ENCODE data around the gene TLK1.

The TLK1 gene

DNA sequence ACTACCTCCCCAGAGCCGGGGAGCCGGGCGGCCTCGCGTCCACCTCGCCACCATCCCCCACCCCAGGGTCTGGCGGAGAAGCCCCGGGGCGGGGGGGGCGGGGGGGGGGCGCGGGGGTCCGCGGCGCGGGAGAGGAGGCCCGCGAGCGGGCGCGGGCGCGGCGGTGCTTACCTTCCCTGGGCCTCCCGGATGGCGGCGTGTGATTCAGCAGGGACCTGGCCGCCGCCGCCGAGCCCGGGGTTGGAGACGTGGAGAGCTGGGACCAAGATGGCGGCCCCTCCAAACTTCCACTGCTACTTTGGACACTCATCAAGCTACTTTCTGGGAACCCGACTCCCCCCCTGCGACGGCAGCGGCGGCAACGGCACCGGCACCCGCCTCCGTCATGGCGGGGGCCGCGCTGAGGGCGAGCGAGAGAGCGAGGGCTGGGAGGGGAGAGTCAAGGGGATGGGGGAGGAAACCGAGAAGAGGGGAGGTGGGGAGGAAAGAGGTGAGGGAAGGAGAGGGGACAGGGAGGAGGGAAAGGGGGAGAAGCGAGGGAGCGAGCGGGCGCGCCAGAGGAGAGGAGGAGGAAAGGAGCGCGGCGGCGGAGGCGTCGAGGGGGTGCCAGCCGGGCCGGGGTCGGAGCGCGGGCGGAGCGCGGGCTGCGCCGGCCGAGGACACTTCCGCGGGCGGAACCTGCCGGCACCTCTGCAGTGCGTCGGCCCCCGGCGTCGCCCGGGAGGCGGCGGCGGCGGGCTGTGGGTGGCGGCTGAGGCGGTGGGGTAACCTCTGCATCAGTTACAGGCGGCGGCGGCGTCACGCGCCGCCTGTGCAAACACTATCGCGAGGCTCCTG lies at the start of gene TLK1:
Gene TLK1, minus strand, starts transcription at position 775 of the 837 bp plus-strand sequence. Its CDS starts 465 bp downstream, at position 310.
- peak; percentile 60 for DNase-seq

GRCh38 chr2:171210216-171210863 lies 49.6 kb upstream of the TLK1 start:
- DNase-seq = no peak

DNA sequence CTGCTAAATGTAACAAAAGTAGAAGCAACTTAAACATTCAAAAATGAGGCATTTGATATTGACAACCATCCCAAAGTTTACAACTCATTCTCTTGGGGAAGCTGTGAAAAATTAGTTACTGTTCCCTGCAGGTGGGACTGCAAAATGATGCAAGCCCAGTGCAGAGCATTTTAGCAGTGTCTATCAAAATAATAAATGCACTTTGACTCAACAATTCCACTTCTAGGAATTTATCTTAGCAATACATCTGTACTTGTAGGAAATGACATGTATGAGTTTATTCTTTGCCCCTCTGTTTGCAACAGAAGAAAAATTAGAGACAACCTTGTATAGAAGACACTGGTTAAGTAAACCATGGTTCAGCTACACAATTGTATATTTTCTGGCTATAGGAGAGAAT lies 48.0 kb upstream of the TLK1 start:
- no peak for DNase-seq

GRCh38 chr2:171206422-171207115 lies 45.9 kb upstream of the TLK1 start:
- no peak for DNase-seq

GRCh38 chr2:171205551-171205950 lies 44.9 kb upstream of the TLK1 start:
- DNase-seq = no peak

DNA sequence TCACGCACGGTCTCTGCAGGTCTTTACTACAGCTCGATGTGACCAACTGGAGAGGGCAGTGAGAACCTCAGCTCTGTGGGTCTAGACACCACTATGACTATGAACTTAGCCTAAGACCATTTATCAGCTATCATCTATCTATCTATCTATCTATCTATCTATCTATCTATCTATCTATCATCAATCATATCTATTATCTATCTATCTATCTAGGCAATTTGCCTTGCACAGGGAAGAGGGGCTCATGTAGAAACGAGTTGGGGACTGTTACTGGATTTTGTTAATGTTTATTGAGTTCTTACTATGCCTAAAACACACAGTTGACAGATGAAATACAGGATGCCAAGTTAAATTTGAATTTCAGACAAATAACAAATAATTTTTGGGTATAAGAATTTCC lies 41.1 kb upstream of the TLK1 start:
- DNase-seq = no peak

DNA sequence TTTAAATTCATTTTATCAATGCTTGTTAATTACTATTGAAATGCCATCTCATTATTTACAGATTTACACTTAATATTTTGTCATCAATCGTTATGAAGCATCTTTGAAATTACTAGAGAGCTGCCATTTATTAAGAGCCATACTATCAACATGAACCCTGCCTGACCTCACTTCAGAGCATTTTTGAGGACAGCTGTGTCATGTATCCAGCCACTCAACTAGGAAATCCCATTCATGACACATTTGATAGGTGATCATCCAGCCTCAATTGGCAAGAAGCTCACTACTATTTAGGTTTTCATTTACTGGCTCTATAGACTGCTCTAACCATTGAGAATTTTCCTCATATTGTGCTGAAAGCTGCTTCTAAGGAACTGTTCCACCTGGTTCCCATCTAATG lies 40.6 kb upstream of the TLK1 start:
- no peak for DNase-seq

DNA sequence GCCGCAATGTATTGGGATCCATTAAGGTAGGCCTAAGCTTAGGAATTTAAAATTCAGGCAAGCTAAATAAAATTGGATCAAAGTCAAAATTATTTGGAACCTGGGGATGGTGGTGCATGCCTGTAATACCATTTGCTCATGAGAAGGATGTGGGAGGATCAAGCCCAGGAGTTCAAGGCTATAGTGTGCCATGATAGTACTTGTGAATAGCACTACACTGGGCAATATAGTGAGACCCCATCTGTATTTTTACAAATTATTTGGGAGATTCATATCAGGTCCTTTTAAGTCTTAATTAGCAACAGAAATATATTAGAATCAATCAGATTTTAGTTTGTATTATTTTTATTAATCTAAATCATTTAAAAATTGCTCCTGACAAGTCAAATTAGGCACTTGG lies 39.8 kb upstream of the TLK1 start:
- DNase-seq = no peak

DNA sequence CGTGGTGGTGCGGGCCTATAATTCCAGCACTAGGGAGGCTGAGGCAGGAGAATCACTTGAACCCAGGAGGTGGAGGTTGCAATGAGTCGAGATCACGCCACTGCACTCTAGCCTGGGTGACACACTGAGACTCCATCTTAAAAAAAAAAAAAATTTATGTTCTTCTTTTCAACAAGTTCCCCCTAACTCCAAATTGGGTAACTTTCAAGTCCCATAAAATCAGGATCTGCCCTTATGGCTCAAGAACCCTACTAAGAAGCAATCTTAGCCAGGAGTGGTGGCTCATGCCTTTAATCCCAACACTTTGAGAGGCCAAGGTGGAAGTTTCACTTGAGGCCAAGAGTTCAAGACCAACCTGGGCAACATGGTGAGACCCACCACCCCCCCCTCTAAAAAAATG lies 30.3 kb upstream of the TLK1 start:
- no peak for DNase-seq

DNA sequence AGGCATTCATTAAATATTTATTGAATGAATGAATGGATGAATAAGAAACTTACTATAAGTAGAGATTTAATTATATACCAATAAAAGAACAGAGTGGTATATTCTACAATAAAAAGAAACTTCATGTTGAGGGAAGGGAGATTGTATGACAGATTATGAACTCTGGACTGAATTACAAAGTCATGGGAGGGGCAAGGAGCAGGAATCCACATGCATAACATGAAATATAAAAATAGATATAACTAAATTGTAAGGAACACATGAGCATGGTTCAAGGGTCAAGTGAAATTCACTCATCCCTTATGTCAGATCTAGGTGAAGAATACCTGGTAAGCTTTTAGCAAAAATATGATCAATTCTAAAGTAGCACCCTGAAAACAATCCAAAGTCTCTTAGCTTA lies 27.1 kb upstream of the TLK1 start:
- no peak for DNase-seq

GRCh38 chr2:171187177-171187576 lies 26.5 kb upstream of the TLK1 start:
- no peak for DNase-seq

- no peak for DNase-seq
Observed at GRCh38 chr2:171185941-171186340, 25.2 kb upstream of the TLK1 start.

GRCh38 chr2:171185165-171185818 lies 24.6 kb upstream of the TLK1 start:
- DNase-seq = no peak

DNA sequence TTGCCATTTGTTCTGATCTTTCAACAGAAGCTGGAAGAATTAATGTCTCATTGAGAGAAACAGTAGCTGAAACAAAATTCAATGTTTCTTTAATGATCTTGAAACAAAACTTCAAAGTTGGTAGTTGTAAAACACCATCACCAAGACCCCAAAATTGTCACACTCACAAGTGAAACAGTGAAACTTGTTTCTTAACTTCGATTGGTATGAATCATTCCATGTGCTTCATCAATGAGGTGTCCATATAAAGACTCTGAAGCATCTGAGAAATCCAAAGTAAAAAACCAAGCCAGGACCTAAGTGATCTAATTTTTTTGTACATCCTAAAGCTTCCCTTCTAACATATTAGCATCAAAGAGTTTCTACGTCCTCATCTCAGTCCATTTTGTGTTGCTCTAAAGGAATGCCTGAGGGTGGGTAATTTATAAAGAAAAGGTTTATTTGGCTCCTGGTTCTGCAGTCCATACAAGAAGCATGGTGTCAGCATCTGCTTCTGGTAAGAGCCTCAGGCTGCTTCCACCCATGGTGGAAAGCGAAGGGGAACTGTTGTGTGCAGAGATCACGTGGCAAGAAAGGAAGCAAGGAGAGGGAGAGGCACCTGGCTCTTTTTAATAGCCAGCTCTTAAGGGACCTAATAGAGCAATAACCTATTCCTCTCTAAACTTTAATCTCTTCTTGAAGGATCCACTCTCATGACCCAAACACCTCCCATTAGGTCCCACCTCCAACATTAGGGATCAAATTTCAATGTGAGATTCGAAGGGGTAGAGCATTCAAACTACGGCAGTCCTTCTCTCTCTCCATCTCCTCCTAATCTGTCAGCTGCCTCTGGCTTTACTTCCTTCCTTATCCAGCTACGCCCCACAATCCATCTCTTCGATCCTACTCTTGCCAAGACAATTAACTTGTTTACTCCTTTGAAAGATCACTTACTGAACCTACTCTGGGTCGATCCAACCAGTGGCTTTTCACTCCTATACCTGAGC lies 20.7 kb upstream of the TLK1 start:
- DNase-seq = no peak

- no peak for DNase-seq
Observed at GRCh38 chr2:171180229-171180930, 19.7 kb upstream of the TLK1 start.

GRCh38 chr2:171178993-171179392 lies 18.3 kb upstream of the TLK1 start:
- no peak for DNase-seq

DNA sequence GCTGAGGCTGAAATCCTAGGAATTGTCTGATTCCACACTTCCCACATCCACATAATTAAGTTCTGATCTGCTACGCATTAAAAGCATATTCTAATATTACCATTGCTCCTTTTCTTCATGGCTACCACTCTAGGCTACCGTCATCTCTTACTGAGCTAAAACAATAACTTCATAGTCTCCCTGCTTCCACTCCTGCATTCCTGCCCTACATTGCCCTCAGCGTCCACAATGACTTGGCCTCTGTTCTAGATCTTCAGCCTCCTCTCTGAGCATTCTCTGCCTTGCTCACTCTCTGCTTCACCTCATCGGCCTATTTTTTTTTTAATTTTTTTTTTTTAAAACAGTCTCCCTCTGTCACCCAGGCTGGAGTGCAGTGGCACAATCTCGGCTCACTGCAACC lies 15.8 kb upstream of the TLK1 start:
- no peak for DNase-seq

DNA sequence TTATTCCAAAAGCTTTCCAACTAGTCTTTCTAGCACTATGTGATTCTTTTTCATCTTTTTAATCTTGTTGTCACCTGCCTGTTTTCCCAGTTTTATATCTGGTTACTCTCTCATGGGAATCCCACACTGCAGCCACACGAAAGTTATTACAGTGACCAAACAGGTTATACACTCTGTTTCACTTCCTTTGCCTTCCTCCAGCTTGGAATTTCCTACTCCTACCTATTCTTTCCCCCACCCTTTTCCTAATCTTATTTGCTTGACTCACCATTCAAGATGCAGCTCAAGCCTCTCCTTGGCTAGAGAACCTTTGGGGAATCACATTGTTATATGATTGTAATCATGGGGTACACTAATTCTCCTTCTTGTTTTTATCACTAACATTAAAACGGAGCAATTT lies 13.4 kb upstream of the TLK1 start:
- no peak for DNase-seq

DNA sequence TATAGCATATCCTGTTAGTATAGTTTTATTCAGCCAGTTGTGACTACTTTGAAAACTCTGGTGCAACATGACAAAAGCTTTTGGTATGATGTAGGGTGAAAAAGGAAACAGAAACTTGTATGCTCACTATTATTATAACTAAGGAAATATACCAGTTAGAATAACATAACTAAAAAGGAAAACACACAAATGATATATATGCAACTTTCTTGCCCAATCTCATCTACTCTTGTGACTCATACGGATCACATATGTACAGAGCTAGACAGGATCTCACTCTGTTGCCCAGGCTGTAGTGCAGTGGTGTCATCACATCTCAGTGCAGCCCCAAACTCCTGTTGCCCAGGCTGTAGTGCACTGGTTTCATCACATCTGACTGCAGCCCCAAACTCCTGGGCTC lies 12.4 kb upstream of the TLK1 start:
- DNase-seq = no peak

- no peak for DNase-seq
Observed at GRCh38 chr2:171171808-171172207, 11.1 kb upstream of the TLK1 start.

- no peak for DNase-seq
Observed at GRCh38 chr2:171169839-171170238, 9.1 kb upstream of the TLK1 start.

- DNase-seq = no peak
Observed at GRCh38 chr2:171169333-171169732, 8.6 kb upstream of the TLK1 start.
